Measurements from ENCODE around the gene FGF19. TPM values are rescaled to one million over a fixed set of nuclear protein-coding genes. Genes with fewer than 3 reads are reported as not detected.

FGF19 gene
- total RNA-seq, 1 donor from 2014 or later, result not detected

DNA sequence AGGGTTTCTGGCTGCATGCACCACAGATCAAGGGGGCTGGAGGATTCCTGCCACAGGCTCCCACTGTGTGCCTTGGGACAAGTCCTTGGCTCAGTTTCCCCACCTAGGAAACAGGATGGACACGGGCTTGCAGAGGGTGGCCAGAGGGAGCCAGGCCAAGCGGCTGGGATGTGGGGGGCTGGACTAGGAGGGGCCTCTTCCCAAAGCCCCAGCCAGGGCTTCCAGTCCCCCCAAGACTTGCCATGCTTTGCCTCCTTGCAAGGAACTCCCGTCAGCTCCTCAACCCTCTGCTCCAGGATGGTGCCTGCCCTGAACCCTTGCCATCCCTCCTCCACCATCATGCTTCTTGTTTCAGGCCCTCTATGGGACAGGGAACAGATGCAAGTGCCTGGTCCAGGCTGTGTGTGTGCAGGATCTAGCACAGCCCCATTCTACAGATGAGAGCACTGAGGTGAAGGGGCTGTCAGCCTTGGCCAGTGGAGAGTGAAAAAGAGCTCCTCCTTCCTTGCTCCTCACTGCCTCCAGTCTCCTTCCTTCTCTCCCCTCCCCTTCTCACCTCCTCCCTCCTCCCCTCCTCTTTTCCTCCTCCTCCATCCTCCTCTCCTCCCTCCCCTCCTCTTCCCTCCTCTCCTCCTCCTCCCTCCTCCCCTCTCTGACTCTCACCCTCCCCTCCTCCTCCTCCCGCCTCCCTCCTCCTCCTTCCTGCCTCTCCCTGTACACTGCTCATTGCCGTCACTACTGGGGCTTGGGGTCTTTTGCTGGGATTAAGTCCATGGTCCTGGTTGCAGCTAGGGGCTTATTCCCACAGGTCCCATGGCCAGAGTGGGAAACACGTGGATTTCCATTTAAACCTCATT is 13.3 kb upstream of the FGF19 start:
- H3K27me3 ChIP-seq (ENCODE audit: control insufficient read depth, insufficient read depth, low read length), result peaks cover 49% of the 10 kb centered on the region
- TF ChIP-seq, protein P1, sequence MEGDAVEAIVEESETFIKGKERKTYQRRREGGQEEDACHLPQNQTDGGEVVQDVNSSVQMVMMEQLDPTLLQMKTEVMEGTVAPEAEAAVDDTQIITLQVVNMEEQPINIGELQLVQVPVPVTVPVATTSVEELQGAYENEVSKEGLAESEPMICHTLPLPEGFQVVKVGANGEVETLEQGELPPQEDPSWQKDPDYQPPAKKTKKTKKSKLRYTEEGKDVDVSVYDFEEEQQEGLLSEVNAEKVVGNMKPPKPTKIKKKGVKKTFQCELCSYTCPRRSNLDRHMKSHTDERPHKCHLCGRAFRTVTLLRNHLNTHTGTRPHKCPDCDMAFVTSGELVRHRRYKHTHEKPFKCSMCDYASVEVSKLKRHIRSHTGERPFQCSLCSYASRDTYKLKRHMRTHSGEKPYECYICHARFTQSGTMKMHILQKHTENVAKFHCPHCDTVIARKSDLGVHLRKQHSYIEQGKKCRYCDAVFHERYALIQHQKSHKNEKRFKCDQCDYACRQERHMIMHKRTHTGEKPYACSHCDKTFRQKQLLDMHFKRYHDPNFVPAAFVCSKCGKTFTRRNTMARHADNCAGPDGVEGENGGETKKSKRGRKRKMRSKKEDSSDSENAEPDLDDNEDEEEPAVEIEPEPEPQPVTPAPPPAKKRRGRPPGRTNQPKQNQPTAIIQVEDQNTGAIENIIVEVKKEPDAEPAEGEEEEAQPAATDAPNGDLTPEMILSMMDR (IDR thresholded peaks at IDR 0.05; ENCODE audit: insufficient read depth, low read length, poor library complexity, severe bottlenecking), result no peak
- DNase-seq (ENCODE audit: low read depth), result no peak

DNA sequence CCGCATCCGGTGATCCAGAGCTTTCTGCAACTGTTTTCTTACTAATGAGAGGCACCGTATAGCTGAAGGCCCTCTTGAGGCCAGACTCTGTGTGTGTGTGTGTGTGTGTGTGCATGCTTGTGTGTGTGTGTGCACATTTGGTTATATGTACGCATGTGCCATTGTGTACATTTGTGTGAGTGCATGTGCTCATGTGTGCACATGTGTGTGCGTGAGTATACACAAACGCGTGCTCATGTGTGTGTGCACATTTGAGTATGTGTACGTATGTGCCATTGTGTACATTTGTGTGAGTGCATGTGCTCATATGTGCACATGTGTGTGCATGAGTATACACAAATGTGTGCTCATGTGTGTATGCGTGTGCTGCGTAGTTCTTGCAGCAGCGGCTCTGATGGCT is 12.3 kb upstream of the FGF19 start:
- H3K4me3 ChIP-seq (ENCODE audit: low read depth, low read length), result no peak overlapping the region
- TF ChIP-seq, protein P1 (IDR thresholded peaks at IDR 0.05; ENCODE audit: insufficient read depth, low read length, poor library complexity, severe bottlenecking), result no peak
- H3K27me3 ChIP-seq (ENCODE audit: control insufficient read depth, insufficient read depth, low read length), result peaks cover 38% of the 10 kb centered on the region
- DNase-seq (ENCODE audit: low read depth), result no peak
- H3K36me3 ChIP-seq (ENCODE audit: control insufficient read depth, insufficient read depth, low read length), result no peaks in the 10 kb centered on the region

More for the DNA sequence above, 13.3 kb upstream of the FGF19 start:
- Histone ChIP-seq H3K4me3 (ENCODE audit: low read depth, low read length) (no peak overlapping the region), H3K36me3 (ENCODE audit: control insufficient read depth, insufficient read depth, low read length) (no peaks in the 10 kb centered on the region)

DNA sequence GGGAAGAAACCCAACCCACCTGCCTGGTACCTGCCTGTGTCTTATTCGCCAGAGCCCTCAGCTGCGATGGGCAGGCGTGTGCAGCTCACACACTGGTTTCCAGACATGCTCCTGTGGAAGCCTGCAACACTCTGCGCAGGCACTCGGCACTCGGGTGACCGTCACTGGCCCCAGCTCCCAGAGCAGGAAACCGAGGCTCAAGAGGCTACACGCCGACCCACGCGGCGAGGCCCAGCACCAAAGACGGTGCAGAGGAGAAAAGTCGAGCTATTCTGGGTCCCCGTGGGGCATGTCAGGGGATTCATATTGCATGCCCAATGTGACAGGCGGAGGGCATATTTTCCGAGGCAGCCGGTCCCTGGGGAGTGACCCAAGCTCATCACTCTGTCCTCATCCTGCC is 11.6 kb upstream of the FGF19 start:
- H3K27me3 ChIP-seq (ENCODE audit: control insufficient read depth, insufficient read depth, low read length), result peaks cover 36% of the 10 kb centered on the region
- DNase-seq (ENCODE audit: low read depth), result no peak
- TF ChIP-seq, protein P1 (IDR thresholded peaks at IDR 0.05; ENCODE audit: insufficient read depth, low read length, poor library complexity, severe bottlenecking), result no peak

DNA sequence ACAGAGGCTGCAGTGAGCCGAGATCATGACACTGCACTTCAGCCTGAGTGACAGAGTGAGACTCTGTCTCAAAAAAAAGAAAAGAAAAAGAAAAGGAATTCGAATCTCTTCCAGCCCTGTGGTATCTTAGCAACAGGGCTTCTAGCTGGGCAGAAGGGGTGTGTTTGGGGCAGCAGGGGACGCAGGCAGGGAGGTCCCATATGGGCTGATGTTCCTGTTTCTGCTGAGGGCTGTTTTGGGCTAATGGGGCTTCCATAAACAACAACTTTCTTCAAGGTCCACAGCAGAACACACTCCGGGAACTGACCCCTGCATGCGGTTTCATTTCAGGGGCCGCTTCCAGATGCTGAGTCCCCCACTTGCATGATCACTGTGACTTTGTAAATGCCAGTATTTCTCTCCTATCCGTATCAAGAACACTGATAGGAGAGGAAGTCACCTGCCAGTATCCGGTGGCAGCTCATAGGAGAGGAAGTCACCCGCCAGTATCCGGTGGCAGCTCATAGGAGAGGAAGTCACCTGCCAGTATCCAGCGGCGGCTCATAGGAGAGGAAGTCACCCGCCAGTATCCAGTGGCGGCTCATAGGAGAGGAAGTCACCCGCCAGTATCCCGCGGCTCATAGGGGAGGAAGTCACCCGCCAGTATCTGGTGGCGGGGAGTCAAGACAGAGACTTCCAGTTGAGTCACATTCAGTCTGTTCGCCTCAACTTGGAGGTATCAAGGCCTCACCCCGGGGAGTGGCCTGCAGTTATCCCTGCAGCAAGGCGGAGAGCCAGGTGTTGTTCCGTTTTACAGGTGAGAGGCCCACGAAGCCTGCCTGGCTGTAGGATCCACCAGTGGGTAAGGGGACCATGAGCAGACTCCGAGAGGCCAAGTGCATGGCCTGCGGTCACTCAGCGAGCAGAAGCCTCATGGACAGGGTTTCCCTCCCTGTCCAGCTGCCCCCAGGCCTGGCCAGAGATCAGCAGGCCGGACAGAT is 8.3 kb upstream of the FGF19 start:
- H3K4me3 ChIP-seq (ENCODE audit: low read depth, low read length), result no peak overlapping the region
- no peak for DNase-seq (ENCODE audit: low read depth)
- H3K36me3 ChIP-seq (ENCODE audit: control insufficient read depth, insufficient read depth, low read length), result no peaks in the 10 kb centered on the region
- peaks cover 22% of the 10 kb centered on the region for H3K27me3 ChIP-seq (ENCODE audit: control insufficient read depth, insufficient read depth, low read length)
- TF ChIP-seq, protein P1 (IDR thresholded peaks at IDR 0.05; ENCODE audit: insufficient read depth, low read length, poor library complexity, severe bottlenecking), result no peak

More for the DNA sequence above, 11.6 kb upstream of the FGF19 start:
- no peaks in the 10 kb centered on the region for H3K36me3 ChIP-seq (ENCODE audit: control insufficient read depth, insufficient read depth, low read length)
- no peak overlapping the region for H3K4me3 ChIP-seq (ENCODE audit: low read depth, low read length)

DNA sequence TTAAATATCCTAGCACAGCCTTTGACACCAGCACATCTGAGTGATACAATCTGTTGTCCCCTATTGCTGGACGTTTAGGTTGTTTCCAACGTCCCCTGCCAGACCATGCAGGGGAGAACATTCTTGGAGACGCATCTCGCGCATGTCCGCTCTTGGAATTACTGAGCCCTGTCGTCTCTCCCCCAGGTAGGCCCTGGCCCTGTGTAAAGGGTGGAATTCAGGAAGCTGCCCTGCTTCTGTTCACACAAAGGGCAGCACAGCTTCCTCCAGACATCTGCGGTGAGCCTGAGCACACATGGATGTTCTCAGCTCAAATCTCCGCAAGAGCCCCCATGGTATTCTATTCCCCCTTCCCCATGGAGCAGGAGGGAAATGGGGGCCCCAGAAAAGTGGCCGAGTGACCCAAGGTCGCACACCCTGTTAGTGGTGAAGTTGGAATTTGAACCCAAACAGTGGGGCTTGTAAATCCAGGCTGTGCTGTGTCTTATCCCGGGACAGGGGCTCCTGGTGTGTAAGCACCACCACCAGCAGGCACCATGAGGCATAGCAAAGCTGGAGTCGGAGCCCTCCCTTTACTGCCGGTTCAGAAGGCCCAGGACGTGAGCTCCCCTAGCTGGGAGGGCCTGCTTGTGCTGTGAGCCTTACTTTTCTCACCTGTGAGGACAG is 5.0 kb upstream of the FGF19 start:
- peaks cover 44% of the 10 kb centered on the region for H3K27me3 ChIP-seq (ENCODE audit: control insufficient read depth, insufficient read depth, low read length)
- DNase-seq (ENCODE audit: low read depth), result no peak

More for the DNA sequence above, 5.0 kb upstream of the FGF19 start:
- H3K4me3 ChIP-seq (ENCODE audit: low read depth, low read length), result no peak overlapping the region
- no peaks in the 10 kb centered on the region for H3K36me3 ChIP-seq (ENCODE audit: control insufficient read depth, insufficient read depth, low read length)
- TF ChIP-seq, protein P1 (IDR thresholded peaks at IDR 0.05; ENCODE audit: insufficient read depth, low read length, poor library complexity, severe bottlenecking), result no peak
